ENCODE measurements around the gene SEZ6.

SEZ6 gene

DNA sequence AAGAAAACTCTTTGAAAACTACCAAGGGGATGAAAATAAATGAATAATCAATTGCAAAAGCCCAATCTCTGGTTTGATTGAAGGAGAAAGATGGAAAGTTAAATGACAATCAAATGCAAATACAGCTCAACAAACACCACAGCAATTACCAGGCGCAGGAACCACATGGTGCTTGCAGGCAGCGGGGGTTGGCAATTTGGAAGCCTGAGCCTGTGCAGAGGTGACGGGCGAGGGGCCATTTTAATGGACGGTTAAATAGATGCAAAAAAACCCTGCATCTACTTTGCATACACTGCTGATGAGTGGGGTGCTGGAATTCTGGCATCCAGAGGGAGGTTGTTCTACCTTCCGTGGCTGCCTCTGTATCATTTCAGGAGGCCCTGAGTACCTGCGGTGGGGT lies 4.8 kb upstream of the SEZ6 start:
- Histone ChIP-seq H3K9me3 (ENCODE audit: control insufficient read depth, low read length) (no peaks in the 10 kb centered on the region), H3K4me3 (ENCODE audit: low read length) (no peak overlapping the region), H3K36me3 (ENCODE audit: control insufficient read depth, insufficient read depth, low read length) (no peaks in the 10 kb centered on the region), H3K4me1 (ENCODE audit: control insufficient read depth, insufficient read depth, low read length) (no peaks in the 10 kb centered on the region), H3K9ac (ENCODE audit: low read length) (no peak overlapping the region), H3K27me3 (ENCODE audit: control insufficient read depth, insufficient read depth, low read length) (peaks cover 35% of the 10 kb centered on the region)

DNA sequence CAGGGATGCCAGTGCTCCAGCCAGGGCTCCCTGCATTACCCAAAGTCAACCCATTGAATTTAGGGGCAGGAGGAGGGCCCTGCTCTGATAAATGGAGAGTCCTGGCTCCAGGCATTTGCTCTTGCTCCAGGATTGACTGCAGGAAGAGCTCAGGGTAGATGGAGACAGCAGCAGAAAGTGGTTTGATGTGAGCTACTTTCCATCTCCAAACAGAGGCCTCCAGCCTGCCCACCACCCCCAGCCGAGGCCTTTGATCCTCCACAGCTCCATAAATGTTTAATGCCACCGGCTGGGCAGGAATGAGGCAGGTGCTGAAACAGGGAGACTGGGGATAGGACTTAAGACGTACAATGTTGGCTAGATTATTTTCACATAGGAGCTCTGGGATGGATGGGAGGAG lies 4.3 kb upstream of the SEZ6 start:
- Histone ChIP-seq H3K4me3 (ENCODE audit: low read length) (no peak overlapping the region), H3K9me3 (ENCODE audit: control insufficient read depth, low read length) (no peaks in the 10 kb centered on the region), H3K27me3 (ENCODE audit: control insufficient read depth, insufficient read depth, low read length) (peaks cover 38% of the 10 kb centered on the region), H3K9ac (ENCODE audit: low read length) (no peak overlapping the region), H3K36me3 (ENCODE audit: control insufficient read depth, insufficient read depth, low read length) (no peaks in the 10 kb centered on the region), H3K4me1 (ENCODE audit: control insufficient read depth, insufficient read depth, low read length) (no peaks in the 10 kb centered on the region)

DNA sequence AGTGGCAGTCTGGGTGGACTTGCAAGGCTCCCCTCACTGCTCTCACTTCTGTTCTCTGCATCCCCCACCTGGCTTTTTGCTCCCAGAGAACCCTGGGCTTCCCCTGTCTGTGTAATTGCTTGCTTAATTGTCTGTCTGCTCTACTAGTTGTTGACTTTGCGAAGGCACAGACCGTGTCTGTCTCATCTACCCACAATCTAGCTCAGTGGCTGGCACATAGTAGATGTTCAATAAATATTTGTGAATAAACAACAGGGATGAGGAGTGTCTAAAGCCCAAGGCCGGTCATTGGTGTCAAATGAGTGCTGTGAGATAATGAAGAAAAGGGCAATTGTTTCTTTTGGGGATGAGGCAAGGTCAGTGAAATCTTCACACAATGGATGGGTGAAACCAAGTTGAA lies 2.8 kb upstream of the SEZ6 start:
- Histone ChIP-seq H3K36me3 (ENCODE audit: control insufficient read depth, insufficient read depth, low read length) (no peaks in the 10 kb centered on the region), H3K9me3 (ENCODE audit: control insufficient read depth, low read length) (no peaks in the 10 kb centered on the region), H3K4me1 (ENCODE audit: control insufficient read depth, insufficient read depth, low read length) (no peaks in the 10 kb centered on the region), H3K4me3 (ENCODE audit: low read length) (no peak overlapping the region), H3K9ac (ENCODE audit: low read length) (no peak overlapping the region), H3K27me3 (ENCODE audit: control insufficient read depth, insufficient read depth, low read length) (peaks cover 50% of the 10 kb centered on the region)

DNA sequence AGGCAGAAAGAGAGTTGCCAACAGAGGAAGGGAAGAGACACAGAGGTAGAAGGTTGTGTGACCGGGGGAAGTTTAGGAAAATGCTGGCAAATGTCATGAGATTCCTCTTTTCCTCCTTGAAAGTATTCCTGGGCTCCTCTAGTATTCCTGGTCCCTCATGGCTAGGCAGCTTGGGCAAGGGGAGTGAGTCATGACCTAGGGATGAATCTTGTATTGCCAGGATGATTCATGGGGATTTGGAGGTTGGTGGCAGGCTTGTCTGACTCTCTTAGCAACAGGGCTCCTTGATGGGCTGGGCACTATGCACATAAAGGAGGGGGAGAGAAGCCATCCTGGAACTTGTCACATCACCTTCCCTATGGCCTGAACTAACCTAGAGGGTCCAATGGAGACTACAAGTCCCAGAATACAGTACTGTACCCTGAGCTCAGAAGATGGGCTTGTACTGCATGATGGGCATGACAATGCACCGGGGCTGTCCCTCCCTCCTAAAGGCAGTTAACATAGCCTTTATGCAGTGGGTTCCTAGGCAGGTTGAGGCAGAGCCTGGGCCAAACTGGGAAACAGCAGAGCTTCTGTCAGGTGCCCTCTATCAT lies 2.1 kb upstream of the SEZ6 start:
- Histone ChIP-seq H3K27me3 (ENCODE audit: control insufficient read depth, insufficient read depth, low read length) (peaks cover 55% of the 10 kb centered on the region), H3K9ac (ENCODE audit: low read length) (no peak overlapping the region), H3K4me3 (ENCODE audit: low read length) (no peak overlapping the region), H3K9me3 (ENCODE audit: control insufficient read depth, low read length) (no peaks in the 10 kb centered on the region), H3K4me1 (ENCODE audit: control insufficient read depth, insufficient read depth, low read length) (no peaks in the 10 kb centered on the region), H3K36me3 (ENCODE audit: control insufficient read depth, insufficient read depth, low read length) (no peaks in the 10 kb centered on the region)

DNA sequence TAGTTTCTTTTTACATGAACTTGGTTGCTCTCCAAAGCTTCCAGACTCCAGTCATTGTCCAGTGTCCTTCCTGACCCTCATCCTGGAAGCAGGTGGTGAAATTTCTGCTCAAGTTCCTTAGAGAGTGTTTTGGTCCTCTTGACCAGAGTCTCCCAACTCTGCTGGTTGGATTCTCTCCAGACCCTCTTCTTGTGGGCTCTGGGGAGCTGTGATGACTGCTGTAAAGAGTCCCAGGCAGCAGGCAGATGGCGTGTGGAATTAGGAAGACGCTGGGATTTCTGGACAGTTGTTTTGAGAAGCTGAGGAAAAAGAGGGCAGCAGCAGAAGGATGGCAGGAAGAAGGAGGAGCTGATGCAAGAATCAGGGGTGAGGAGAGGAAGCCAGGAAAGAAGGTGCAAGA lies 1.6 kb upstream of the SEZ6 start:
- Histone ChIP-seq H3K9ac (ENCODE audit: low read length) (no peak overlapping the region), H3K9me3 (ENCODE audit: control insufficient read depth, low read length) (no peaks in the 10 kb centered on the region), H3K4me1 (ENCODE audit: control insufficient read depth, insufficient read depth, low read length) (no peaks in the 10 kb centered on the region), H3K36me3 (ENCODE audit: control insufficient read depth, insufficient read depth, low read length) (no peaks in the 10 kb centered on the region), H3K4me3 (ENCODE audit: low read length) (no peak overlapping the region), H3K27me3 (ENCODE audit: control insufficient read depth, insufficient read depth, low read length) (peaks cover 55% of the 10 kb centered on the region)

DNA sequence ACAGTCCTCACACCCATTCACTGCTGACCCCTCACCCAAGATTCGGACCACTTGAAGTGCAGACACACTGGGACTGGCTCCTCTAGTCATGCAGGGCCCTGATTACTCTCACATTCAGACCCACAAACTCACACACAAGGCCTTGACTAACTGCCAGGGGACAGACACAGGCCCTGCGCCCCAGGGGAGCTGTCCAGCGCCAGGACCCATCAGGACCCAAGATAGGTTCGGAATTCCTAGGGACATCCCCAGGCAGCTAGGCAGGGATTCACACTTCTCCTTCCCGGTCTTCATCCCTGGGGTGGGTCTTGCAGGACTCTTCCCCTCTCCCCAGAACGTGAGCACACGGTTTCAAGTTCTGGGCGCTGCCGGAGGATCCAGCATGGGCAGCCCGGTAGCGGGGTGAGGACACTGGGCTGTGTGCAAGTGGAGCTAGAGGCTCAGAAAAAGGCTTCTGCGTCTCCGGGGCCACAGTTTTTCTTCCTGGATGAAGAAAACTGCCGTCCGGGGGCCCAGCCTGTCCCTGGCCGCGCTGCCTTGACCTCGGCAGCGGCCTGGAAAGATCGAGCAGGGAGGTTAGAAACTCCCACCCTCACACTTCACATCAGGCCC lies 1.6 kb downstream of the SEZ6 start:
- Histone ChIP-seq H3K36me3 (ENCODE audit: control insufficient read depth, insufficient read depth, low read length) (no peaks in the 10 kb centered on the region), H3K27me3 (ENCODE audit: control insufficient read depth, insufficient read depth, low read length) (peaks cover 51% of the 10 kb centered on the region), H3K9ac (ENCODE audit: low read length) (no peak overlapping the region), H3K4me3 (ENCODE audit: low read length) (no peak overlapping the region), H3K4me1 (ENCODE audit: control insufficient read depth, insufficient read depth, low read length) (no peaks in the 10 kb centered on the region), H3K9me3 (ENCODE audit: control insufficient read depth, low read length) (no peaks in the 10 kb centered on the region)

DNA sequence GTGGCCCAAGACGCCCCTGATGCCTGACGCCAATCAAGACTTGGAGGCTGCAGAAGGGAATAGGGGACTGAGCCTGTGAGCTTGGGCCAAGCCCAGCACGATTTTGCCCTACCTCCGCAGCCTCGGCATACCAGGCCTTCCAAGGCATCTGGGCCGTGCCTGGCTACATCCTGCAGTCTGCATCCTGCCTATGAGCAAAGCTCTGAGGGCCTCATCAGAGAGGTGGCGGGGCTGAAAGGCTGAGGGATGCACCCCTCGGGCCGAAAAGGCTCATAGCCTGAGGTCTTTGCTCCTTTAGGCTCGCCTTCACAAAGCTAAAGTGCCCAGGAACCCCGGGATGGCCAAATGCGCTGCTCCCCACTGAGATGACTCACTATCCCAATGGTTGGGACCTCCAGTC lies 2.5 kb downstream of the SEZ6 start:
- H3K4me3 ChIP-seq (ENCODE audit: low read length), result no peak overlapping the region

DNA sequence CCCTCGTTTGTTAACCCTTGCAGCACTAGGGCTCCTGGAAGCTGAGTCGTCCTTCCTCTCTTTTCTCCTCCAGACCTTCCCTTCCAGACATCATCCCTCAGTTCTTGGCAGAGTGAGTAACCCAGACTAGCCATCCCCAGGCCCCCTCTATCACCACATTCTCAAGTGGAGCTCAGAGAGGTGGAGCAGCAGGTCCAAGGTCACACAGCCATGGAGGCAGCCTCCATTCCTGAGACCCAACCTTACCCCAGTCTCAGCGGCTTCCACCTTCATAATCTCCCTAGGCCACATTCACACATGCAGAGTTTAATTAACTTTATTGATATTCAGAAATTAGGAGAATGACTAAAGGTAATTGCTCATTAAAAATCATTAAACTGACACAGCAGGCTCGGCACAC lies 3.0 kb downstream of the SEZ6 start:
- Histone ChIP-seq H3K36me3 (ENCODE audit: control insufficient read depth, insufficient read depth, low read length) (no peaks in the 10 kb centered on the region), H3K4me1 (ENCODE audit: control insufficient read depth, insufficient read depth, low read length) (no peaks in the 10 kb centered on the region), H3K9me3 (ENCODE audit: control insufficient read depth, low read length) (no peaks in the 10 kb centered on the region), H3K27me3 (ENCODE audit: control insufficient read depth, insufficient read depth, low read length) (peaks cover 42% of the 10 kb centered on the region), H3K4me3 (ENCODE audit: low read length) (no peak overlapping the region), H3K9ac (ENCODE audit: low read length) (no peak overlapping the region)

More for the DNA sequence above, 2.5 kb downstream of the SEZ6 start:
- H3K4me1 ChIP-seq (ENCODE audit: control insufficient read depth, insufficient read depth, low read length), result no peaks in the 10 kb centered on the region
- no peaks in the 10 kb centered on the region for H3K9me3 ChIP-seq (ENCODE audit: control insufficient read depth, low read length)
- H3K36me3 ChIP-seq (ENCODE audit: control insufficient read depth, insufficient read depth, low read length), result no peaks in the 10 kb centered on the region
- H3K9ac ChIP-seq (ENCODE audit: low read length), result no peak overlapping the region
- H3K27me3 ChIP-seq (ENCODE audit: control insufficient read depth, insufficient read depth, low read length), result peaks cover 47% of the 10 kb centered on the region

DNA sequence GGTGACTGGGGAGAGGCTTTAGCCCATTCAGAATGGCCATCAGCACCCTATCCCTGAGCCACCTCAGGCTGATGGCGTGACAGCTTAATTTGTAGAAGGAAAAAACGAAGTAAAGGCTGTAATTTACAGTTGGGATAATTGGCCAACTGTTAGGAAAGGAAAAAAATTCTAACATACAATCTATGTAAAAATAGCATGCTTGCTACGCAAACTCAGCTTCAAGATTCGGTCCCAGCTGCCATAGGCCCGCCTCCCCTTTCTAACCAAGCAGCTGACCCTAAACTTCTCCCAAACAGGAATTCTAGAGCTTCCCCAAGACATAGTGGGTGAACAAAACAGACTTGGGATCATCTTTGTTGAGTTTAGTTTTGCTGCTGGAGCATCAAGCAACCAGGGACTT lies 4.9 kb downstream of the SEZ6 start:
- no peaks in the 10 kb centered on the region for H3K4me1 ChIP-seq (ENCODE audit: control insufficient read depth, insufficient read depth, low read length)
- no peaks in the 10 kb centered on the region for H3K9me3 ChIP-seq (ENCODE audit: control insufficient read depth, low read length)
- no peaks in the 10 kb centered on the region for H3K36me3 ChIP-seq (ENCODE audit: control insufficient read depth, insufficient read depth, low read length)
- no peak overlapping the region for H3K9ac ChIP-seq (ENCODE audit: low read length)
- H3K27me3 ChIP-seq (ENCODE audit: control insufficient read depth, insufficient read depth, low read length), result peaks cover 27% of the 10 kb centered on the region
- no peak overlapping the region for H3K4me3 ChIP-seq (ENCODE audit: low read length)

DNA sequence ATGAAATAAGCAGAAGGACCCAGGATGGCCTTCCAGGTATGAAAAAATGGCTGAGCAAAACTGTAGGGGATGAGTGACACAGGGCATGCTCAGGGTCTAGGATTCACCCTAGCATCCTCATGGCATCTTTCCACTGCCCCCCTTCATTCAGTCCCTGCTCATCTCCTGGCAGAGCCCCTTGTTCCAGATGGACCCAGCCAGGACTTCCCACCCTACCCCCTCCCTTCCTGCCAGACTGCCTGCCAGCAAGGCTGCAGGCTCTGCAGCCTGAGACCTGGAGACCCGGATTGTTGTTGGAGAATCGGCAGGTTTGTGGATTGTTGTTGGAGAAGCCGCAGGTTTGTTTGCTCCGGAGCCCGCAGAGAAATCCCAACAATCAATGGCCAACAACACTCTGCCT lies 6.6 kb downstream of the SEZ6 start:
- Histone ChIP-seq H3K4me1 (ENCODE audit: control insufficient read depth, insufficient read depth, low read length) (no peaks in the 10 kb centered on the region), H3K27me3 (ENCODE audit: control insufficient read depth, insufficient read depth, low read length) (peaks cover 12% of the 10 kb centered on the region), H3K9me3 (ENCODE audit: control insufficient read depth, low read length) (no peaks in the 10 kb centered on the region), H3K36me3 (ENCODE audit: control insufficient read depth, insufficient read depth, low read length) (no peaks in the 10 kb centered on the region), H3K4me3 (ENCODE audit: low read length) (no peak overlapping the region), H3K9ac (ENCODE audit: low read length) (no peak overlapping the region)

DNA sequence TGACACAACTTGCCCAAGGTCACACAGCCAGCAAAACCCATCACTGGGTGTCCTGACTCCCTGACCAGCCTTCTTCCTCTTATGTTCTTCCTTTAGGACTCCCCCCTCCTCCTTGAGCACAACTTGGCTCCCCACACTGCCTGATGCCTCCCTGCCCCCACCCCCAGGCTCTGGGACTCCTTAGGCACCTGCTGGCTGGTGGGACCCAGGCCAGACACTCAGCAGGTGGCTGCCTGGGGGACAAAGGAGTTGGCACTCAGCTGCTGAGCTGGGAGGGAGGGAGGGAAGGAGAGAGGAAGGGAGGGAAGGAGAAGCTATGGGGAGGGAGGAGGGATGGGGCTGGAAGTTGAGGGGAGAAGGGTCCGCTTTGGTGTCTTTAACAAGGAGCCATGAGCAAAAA lies 8.0 kb downstream of the SEZ6 start:
- Histone ChIP-seq H3K9me3 (ENCODE audit: control insufficient read depth, low read length) (no peaks in the 10 kb centered on the region), H3K9ac (ENCODE audit: low read length) (no peak overlapping the region), H3K4me3 (ENCODE audit: low read length) (no peak overlapping the region), H3K27me3 (ENCODE audit: control insufficient read depth, insufficient read depth, low read length) (no peaks in the 10 kb centered on the region), H3K36me3 (ENCODE audit: control insufficient read depth, insufficient read depth, low read length) (no peaks in the 10 kb centered on the region), H3K4me1 (ENCODE audit: control insufficient read depth, insufficient read depth, low read length) (no peaks in the 10 kb centered on the region)

DNA sequence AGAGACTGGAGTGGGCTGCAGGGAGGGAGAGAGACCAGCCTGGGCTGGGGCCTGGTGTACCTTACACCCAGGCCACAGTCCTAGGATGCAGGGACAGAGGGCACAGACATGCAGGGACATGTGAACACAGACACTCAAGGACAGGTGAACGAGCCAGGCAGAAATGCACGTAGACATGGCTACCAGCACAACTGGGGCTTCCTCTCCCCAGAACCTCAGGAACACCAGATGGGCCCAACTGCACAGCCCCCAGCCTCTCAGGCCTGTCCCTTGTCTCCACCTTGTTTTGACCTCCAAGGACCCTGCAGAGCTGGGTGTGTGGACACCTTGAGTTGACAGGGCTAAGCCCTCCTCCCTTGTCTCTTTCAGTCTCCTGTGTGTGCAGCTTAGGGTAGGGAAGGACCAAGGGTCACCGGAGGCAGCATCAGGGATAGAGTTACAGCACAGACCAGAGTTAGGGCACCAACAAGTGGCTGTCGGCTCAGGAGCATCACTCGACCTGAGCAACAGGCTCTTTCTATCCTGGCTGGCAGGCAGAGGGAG lies 9.2 kb downstream of the SEZ6 start:
- H3K4me1 ChIP-seq (ENCODE audit: control insufficient read depth, insufficient read depth, low read length), result no peaks in the 10 kb centered on the region
- H3K4me3 ChIP-seq (ENCODE audit: low read length), result no peak overlapping the region
- no peaks in the 10 kb centered on the region for H3K36me3 ChIP-seq (ENCODE audit: control insufficient read depth, insufficient read depth, low read length)
- H3K27me3 ChIP-seq (ENCODE audit: control insufficient read depth, insufficient read depth, low read length), result no peaks in the 10 kb centered on the region
- H3K9me3 ChIP-seq (ENCODE audit: control insufficient read depth, low read length), result no peaks in the 10 kb centered on the region
- H3K9ac ChIP-seq (ENCODE audit: low read length), result no peak overlapping the region

Measured in mucosa of stomach (tissue), 1 donor.